ACHN (cell line): ENCODE measurements around the gene LTN1.

Source experiments
- DNase-seq: peaks from one replicate; pipeline ENCODE4 v3.0.0-alpha.2; 2015
- in situ Hi-C: cut with HindIII; loops from 2 replicates; pipeline ENCODE4 v1.10.0; 2017; ENCODE audit warnings: low sequenced_read_pairs, low pct_ligation_motif_present, low pct_unique_long_range_greater_than_20kb

The LTN1 gene

GRCh38 chr21:28903448-28903847, 89.2 kb downstream of the LTN1 start:
- DNase-seq, result no peak
- in situ Hi-C loops, result no loop called here

GRCh38 chr21:28900481-28900880, 92.2 kb downstream of the LTN1 start:
- DNase-seq, result no peak
- in situ Hi-C loops, result no loop called here

DNA sequence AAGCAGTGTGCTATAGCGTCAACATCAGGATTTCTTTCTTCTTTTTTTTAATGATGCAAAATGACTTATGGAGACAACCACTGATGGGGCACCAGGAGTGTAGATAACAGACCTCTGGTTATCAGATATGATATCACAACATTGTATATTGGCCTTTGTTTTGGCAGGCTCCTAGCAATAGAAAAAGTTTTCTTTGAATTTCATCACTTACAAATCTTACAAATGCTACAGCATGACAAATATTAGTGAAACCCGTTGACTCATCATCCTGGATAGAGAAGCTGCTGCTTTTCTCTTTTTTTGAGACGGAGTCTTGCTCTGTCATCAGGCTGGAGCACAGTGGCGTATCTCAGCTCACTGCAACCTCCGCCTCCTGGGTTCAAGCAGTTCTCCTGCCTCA, 92.9 kb downstream of the LTN1 start:
- no peak for DNase-seq
- in situ Hi-C loops, result no loop called here

GRCh38 chr21:28899220-28899619, 93.5 kb downstream of the LTN1 start:
- no peak for DNase-seq
- in situ Hi-C loops, result no loop called here

GRCh38 chr21:28893687-28894086, 99.0 kb downstream of the LTN1 start:
- in situ Hi-C loops, result no loop called here
- DNase-seq, result no peak

GRCh38 chr21:28892199-28893111, 100.2 kb downstream of the LTN1 start:
- DNase-seq, result no peak
- in situ Hi-C loops, result no loop called here

DNA sequence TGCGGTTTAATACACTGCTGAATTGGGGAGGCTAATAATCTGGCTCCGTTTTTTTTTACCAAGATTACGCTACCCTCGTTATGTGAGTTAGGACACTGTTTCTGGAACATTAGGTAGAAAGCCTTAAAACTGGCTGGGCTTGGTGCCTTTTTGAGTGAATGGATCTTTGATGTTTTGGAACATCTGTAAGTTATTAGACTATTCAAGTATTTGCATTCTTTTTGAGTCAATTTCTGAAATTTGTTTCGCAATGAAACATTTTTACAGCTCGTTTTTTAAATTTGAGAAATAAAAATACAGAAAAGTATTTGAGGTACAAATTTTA, 106.9 kb downstream of the LTN1 start:
- no peak for DNase-seq
- in situ Hi-C loops, result no loop called here

GRCh38 chr21:28884976-28885852, 107.5 kb downstream of the LTN1 start:
- DNase-seq, result peak; percentile 83
- in situ Hi-C loops, result no loop called here

DNA sequence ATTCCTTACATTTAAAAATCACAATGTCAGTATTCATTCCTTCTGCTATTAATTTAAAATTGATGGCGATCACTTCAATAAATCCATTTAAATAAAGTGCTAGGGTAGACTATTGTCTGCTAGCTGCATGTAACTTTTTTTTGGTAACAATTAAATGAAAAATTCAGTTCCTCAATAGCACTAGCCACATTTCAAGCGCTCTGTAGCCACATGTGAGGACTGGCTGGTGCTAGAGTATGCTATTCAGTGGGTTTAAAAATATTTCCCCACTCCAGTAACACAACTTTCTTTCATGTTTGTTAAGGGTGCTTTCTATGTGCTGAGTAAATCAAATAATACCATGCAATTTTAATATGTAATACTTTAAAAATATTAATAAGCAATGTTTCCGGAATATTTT, 108.2 kb downstream of the LTN1 start:
- in situ Hi-C loops, result no loop called here
- DNase-seq, result peak; percentile 7

GRCh38 chr21:28883931-28884330, 108.7 kb downstream of the LTN1 start:
- in situ Hi-C loops, result no loop called here

DNA sequence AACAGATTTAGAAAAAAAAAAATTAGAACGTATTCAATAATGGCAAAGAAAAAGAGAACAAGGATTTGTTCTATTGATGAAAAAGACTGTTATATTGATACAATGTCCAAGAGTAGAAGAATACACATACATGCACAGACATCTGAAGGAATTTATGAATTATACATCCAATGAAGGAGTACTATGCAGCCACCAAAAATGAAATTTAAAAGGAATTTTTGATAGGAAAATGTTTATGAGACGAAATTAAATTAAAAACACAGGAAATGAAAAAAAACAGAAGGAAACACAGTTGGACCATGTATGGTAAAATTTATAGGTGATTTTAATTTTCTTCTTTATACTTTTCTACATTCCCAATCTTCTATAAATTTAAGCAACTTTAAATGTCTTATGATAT, 110.3 kb downstream of the LTN1 start:
- in situ Hi-C loops, result no loop called here
- no peak for DNase-seq

More at GRCh38 chr21:28883931-28884330, 108.7 kb downstream of the LTN1 start:
- no peak for DNase-seq
